Heart left ventricle (tissue), 16 donors: Measurements from ENCODE around the gene NPEPPS. TPM values are rescaled to one million over a fixed set of nuclear protein-coding genes. Genes with fewer than 3 reads are reported as not detected.

Experiments used
- ATAC-seq, 4 donors: fragments of 200-7000 bp; cut with Tn5 transposase; one replicate each; pipeline ENCODE4 v1.9.1; 2020 to 2022; ENCODE audit warnings: moderate library complexity in 4 of 4, mild to moderate bottlenecking in 3 of 4, moderate number of reproducible peaks in 1 of 4
- DNase-seq, 5 donors: peaks; one replicate each; pipeline ENCODE4 v3.0.0-alpha.2; 2020
- H3K27ac ChIP-seq, 12 donors: fragments of 200-600 bp; sonication (generic) in 4 of 12; one replicate each; pipeline versions ENCODE4 v1.5.0 to v1.8.0; 2016 to 2022; ENCODE audit warnings: mild to moderate bottlenecking in 2 of 12
- H3K27me3 ChIP-seq, 9 donors: fragments of 200-600 bp; sonication (generic) in 2 of 9; one replicate each; pipeline versions ENCODE4 v1.5.1 to v1.8.0; 2016 to 2022; ENCODE audit warnings: mild to moderate bottlenecking in 3 of 9
- H3K36me3 ChIP-seq, 9 donors: fragments of 200-600 bp; sonication (generic) in 2 of 9; one replicate each; pipeline versions ENCODE4 v1.5.0 to v1.8.0; 2018 to 2022; ENCODE audit warnings: mild to moderate bottlenecking in 2 of 9
- H3K4me1 ChIP-seq, 12 donors: fragments of 200-600 bp; sonication (generic) in 4 of 12; one replicate each; pipeline versions ENCODE4 v1.5.0 to v1.8.0; 2016 to 2022; ENCODE audit warnings: mild to moderate bottlenecking in 3 of 12
- H3K4me3 ChIP-seq, 12 donors: fragments of 200-600 bp; sonication (generic) in 4 of 12; one replicate each; pipeline versions ENCODE4 v1.5.0 to v1.8.0; 2017 to 2022; ENCODE audit warnings: mild to moderate bottlenecking in 9 of 12, moderate library complexity in 4 of 12
- H3K9me3 ChIP-seq, 12 donors: fragments of 200-600 bp; sonication (generic) in 4 of 12; one replicate each; pipeline versions ENCODE4 v1.5.0 to v1.8.0; 2016 to 2022; ENCODE audit warnings: mild to moderate bottlenecking in 1 of 12
- CTCF ChIP-seq, 12 donors: fragments of 200-600 bp; sonication (generic) in 4 of 12; IDR thresholded peaks; one replicate each; pipeline versions ENCODE4 v1.5.0 to v1.8.0; 2018 to 2022; ENCODE audit warnings: antibody characterized with exemption in 12 of 12, mild to moderate bottlenecking in 5 of 12
- POLR2A ChIP-seq, 2 donors: fragments of 450-650 bp; IDR thresholded peaks; one replicate each; pipeline ENCODE4 v1.6.1; 2017; ENCODE audit warnings: antibody characterized with exemption in 2 of 2, mild to moderate bottlenecking in 2 of 2, moderate library complexity in 2 of 2
- WGBS, 4 donors: extraction: QIAGEN DNeasy Blood & Tissue Kit in 2 of 4; methylation state at CpG; one replicate each; pipeline versions ENCODE4 v1.1.5 to v1.1.7; 2013 to 2018; 5-methylcytosine and 5-hydroxymethylcytosine counted together
- intact Hi-C, 10 donors: fragments of 100-400 bp; cut with DNase I; formaldehyde crosslinking; loops; one replicate each; pipeline versions ENCODE4 v1.11.1 to v1.14.2; 2022
- polyA plus RNA-seq, 2 donors: library from polyadenylated mRNA; stranded (reverse); fragments of 200-250 nt; gene quantifications; one replicate each; pipeline ENCODE4 v1.2.3, GENCODE V29; 2013
- total RNA-seq, 9 donors: library from RNA; depleted of rRNA in 2 of 9; stranded (reverse); fragments of >200 nt in 2 of 9; fragmentation: NEBNext Ultra II Directional in 3 of 9; extraction: Animal tissue kit (Norgen Biotek cat#: 25700) in 3 of 9; gene quantifications; one replicate each; pipeline versions ENCODE4 v1.1.0 to v1.2.4, GENCODE V29; 2016 to 2023
- donor health status: ischemic (EF 13 %, LVEDD 7.1; RV severe dilation, severe dysfunction).
- donor health status: healthy with polysubstance abuse.
- donor health status: DM: no; HTN: yes; CAD: no.
- donor health status: DM: no; HTN: no; CAD: no.
- donor health status: ischemic (EF 25% LVEDD 6.9; RV normal size, moderate dysfunction).
- donor health status: ischemic (EF 25% LVEDD 5.7; RV mildly dilated, moderate dysfunction).
- donor health status: healthy.
- donor health status: DM: yes; HTN: yes; CAD: no.
- donor health status: ischemic (EF 35%, LVEDD 5.7; RV mildly dilated, moderate dysfunction).
- donor health status: nonischemic (EF 11% LVEDD 7.7; RV severe dilation, severe dysfunction).
- donor health status: DM: yes; HTN: yes; CAD: no.
- donor health status: PGD.
- donor health status: ischemic (EF 29% LVEDD 5.4; RV normal size, mild dysfunction).
- donor health status: nonischemic (EF 23%, LVEDD 6.1; RV moderate dilation, normal function).

The NPEPPS gene
- total and polyA plus RNA-seq, 11 donors: 23.7 to 98.2 (median 79.0) TPM

DNA sequence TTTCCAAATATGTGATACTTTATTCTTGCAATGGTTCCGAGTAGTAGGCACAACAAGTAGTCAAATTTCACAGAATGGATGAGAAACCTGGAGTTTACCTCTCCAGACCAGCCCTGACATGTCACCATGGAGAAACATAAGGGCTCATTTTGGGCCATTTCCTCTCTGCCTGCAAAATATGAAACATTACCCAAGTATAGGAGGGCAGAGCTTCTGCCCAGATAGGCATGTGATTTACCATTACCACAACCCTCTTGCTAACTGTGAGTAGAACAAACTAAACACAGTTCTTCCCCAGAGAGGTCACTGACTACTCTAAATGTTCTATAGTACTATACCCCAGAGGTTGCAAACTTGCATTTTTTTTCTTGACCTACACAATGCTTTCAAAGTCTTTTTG lies 103.1 kb downstream of the NPEPPS start:
- Histone ChIP-seq H3K4me3 (no peak overlapping the region), H3K4me1 (peaks cover 0 to 7% (median 0%) of the 10 kb centered on the region in 12 donors), H3K27ac (no peak overlapping the region), H3K27me3 (no peaks in the 10 kb centered on the region), H3K9me3 (no peaks in the 10 kb centered on the region), H3K36me3 (peaks cover 0 to 39% (median 8%) of the 10 kb centered on the region in 9 donors)
- no peak for ATAC-seq
- intact Hi-C loops: no loop called here
- no peak for DNase-seq
- WGBS, 4 donors: 96 to 100% (median 97%) methylated on average over 1 of the region's 1 CpG
- TF ChIP-seq POLR2A (IDR thresholded peaks at IDR 0.05) (no peak), CTCF (IDR thresholded peaks at IDR 0.05) (no peak)

- DNase-seq (no peak), ATAC-seq (no peak)
- peaks cover 0 to 39% (median 8%) of the 10 kb centered on the region in 9 donors for H3K36me3 ChIP-seq
- intact Hi-C loops: no loop called here
- 93 to 100% (median 97%) methylated on average over 3 of the region's 3 CpGs for whole genome bisulfite sequencing, 4 donors
- no peak overlapping the region for H3K4me3 ChIP-seq
- peaks cover 0 to 7% (median 0%) of the 10 kb centered on the region in 12 donors for H3K4me1 ChIP-seq
- H3K27me3 ChIP-seq: no peaks in the 10 kb centered on the region
- no peak overlapping the region for H3K27ac ChIP-seq
- TF ChIP-seq POLR2A (IDR thresholded peaks at IDR 0.05) (no peak), CTCF (IDR thresholded peaks at IDR 0.05) (no peak)
- H3K9me3 ChIP-seq: no peaks in the 10 kb centered on the region
Measured at GRCh38 chr17:47634870-47635269, 104.0 kb downstream of the NPEPPS start.

GRCh38 chr17:47635734-47636133 lies 104.8 kb downstream of the NPEPPS start:
- Histone ChIP-seq H3K4me3 (no peak overlapping the region), H3K27me3 (no peaks in the 10 kb centered on the region), H3K27ac (no peak overlapping the region), H3K9me3 (no peaks in the 10 kb centered on the region), H3K36me3 (peaks cover 0 to 36% (median 8%) of the 10 kb centered on the region in 9 donors), H3K4me1 (peaks cover 0 to 7% (median 0%) of the 10 kb centered on the region in 12 donors)
- no peak for TF ChIP-seq CTCF (IDR thresholded peaks at IDR 0.05)
- TF ChIP-seq POLR2A (IDR thresholded peaks at IDR 0.05): no peak
- DNase-seq: no peak
- 79 to 96% (median 88%) methylated on average over 3 of the region's 3 CpGs for WGBS, 4 donors
- no peak for ATAC-seq
- intact Hi-C loops: no loop called here

DNA sequence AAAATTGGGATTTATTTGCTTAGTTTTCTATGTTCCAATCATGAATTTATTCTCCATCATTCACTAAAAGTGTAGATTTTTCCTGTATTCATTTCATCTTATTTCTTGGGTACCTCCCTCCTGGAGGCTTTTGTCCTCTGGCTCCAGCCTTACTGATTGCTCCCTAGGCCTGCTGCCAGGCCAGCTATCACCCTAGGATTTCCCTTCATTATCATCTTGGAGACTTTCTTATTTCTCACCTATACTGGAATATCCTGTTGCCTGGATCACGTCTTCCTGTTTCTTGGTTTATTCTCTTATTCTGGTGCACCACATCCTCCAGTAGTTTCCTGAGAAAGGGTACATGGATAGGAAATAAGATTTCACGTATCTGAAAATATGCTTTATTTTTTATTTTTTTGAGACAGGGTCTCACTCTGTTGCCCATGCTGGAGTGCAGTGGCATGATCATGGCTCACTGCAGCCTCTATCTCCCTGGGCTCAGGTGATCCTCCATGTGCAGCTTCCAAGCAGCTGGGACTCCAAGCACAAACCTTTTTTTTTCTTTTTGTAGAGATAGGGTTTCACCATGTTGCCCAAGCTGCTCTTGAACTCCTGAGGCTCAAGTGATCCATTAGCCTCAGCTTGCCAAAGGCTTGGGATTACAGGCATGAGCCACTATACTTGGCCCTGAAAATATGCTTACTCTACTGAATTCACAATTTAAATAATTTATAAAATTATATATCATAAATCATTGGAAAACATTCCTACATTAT lies 105.5 kb downstream of the NPEPPS start:
- intact Hi-C loops: no loop called here
- ATAC-seq (no peak), DNase-seq (no peak)
- TF ChIP-seq CTCF (IDR thresholded peaks at IDR 0.05) (no peak), POLR2A (IDR thresholded peaks at IDR 0.05) (no peak)
- Histone ChIP-seq H3K27ac (no peak overlapping the region), H3K27me3 (no peaks in the 10 kb centered on the region), H3K4me1 (peaks cover 0 to 7% (median 0%) of the 10 kb centered on the region in 12 donors), H3K36me3 (peaks cover 0 to 31% (median 8%) of the 10 kb centered on the region in 9 donors), H3K9me3 (no peaks in the 10 kb centered on the region), H3K4me3 (no peak overlapping the region)
- 58 to 75% (median 67%) methylated on average over 2 of the region's 2 CpGs for WGBS, 4 donors
